Right atrium auricular region (tissue), 2 donors: ENCODE data around the gene NTRK3. TPM values are rescaled to one million over a fixed set of nuclear protein-coding genes. Genes with fewer than 3 reads are reported as not detected.

Source experiments
- DNase-seq: peaks from one replicate; pipeline ENCODE4 v3.0.0-alpha.2; 2019; ENCODE audit warnings: low spot score
- H3K27ac ChIP-seq, 2 donors: fragments of 200-600 bp; sonication (generic); 1 replicate in 1 of 2; 2 replicates in 1 of 2; pipeline ENCODE4 v1.5.1; 2016 to 2019
- H3K27me3 ChIP-seq, 2 donors: fragments of 200-600 bp; sonication (generic); one replicate each; pipeline versions ENCODE4 v1.5.1 to v1.6.0; 2017 to 2019
- H3K36me3 ChIP-seq: fragments of 200-600 bp; sonication (generic); one replicate; pipeline ENCODE4 v1.5.1; 2016
- H3K4me1 ChIP-seq, 2 donors: fragments of 200-600 bp; sonication (generic); one replicate each; pipeline versions ENCODE4 v1.5.1 to v1.6.0; 2017 to 2019
- H3K4me3 ChIP-seq, 2 donors: fragments of 200-600 bp; sonication (generic); 1 replicate in 1 of 2; 2 replicates in 1 of 2; pipeline ENCODE4 v1.5.1; 2017 to 2019; ENCODE audit warnings: mild to moderate bottlenecking in 1 of 2, moderate library complexity in 1 of 2
- H3K9me3 ChIP-seq, 2 donors: fragments of 200-600 bp; sonication (generic); one replicate each; pipeline ENCODE4 v1.5.1; 2019
- total RNA-seq, 2 donors: library from RNA; depleted of rRNA; stranded (reverse); fragments of >200 nt; gene quantifications; one replicate each; pipeline ENCODE4 v1.1.0, GENCODE V29; 2016
- TF ChIP-seq, protein P1 (sequence below), 2 donors: fragments of 200-600 bp; sonication (generic); IDR thresholded peaks; one replicate each; pipeline ENCODE4 v1.5.1; 2019; ENCODE audit warnings: antibody characterized with exemption in 2 of 2

Gene NTRK3
- total RNA-seq, 2 donors from 2014 or later: 1.5 to 4.5 TPM

DNA sequence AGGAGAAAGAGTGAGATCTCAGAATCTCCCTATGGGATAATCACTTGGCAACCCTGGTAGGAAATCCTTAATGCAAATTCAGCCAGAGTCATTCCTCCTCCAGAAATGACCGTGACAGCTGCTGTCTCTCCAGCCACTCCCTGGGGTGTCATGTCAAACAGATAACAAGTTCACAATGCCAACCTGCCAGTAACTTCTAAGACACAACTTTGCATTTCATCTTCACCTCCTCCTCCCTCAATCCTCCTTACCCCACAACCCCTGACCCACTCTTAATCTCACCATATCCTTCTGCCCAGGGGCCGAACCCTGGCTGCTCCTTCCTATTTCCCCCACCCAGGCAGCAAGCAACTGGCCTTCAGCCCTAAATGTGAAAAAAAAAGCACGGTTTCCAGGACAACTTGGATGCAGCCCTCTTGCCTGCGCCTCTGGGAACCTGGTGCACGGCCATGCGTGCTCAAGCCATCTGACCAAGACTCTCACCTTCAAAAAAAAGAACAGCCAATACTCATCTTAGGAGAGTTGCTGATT is 166.0 kb downstream of the NTRK3 start:
- H3K27ac ChIP-seq: no peak overlapping the region
- TF ChIP-seq, protein P1, sequence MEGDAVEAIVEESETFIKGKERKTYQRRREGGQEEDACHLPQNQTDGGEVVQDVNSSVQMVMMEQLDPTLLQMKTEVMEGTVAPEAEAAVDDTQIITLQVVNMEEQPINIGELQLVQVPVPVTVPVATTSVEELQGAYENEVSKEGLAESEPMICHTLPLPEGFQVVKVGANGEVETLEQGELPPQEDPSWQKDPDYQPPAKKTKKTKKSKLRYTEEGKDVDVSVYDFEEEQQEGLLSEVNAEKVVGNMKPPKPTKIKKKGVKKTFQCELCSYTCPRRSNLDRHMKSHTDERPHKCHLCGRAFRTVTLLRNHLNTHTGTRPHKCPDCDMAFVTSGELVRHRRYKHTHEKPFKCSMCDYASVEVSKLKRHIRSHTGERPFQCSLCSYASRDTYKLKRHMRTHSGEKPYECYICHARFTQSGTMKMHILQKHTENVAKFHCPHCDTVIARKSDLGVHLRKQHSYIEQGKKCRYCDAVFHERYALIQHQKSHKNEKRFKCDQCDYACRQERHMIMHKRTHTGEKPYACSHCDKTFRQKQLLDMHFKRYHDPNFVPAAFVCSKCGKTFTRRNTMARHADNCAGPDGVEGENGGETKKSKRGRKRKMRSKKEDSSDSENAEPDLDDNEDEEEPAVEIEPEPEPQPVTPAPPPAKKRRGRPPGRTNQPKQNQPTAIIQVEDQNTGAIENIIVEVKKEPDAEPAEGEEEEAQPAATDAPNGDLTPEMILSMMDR (IDR thresholded peaks at IDR 0.05): no peak

DNA sequence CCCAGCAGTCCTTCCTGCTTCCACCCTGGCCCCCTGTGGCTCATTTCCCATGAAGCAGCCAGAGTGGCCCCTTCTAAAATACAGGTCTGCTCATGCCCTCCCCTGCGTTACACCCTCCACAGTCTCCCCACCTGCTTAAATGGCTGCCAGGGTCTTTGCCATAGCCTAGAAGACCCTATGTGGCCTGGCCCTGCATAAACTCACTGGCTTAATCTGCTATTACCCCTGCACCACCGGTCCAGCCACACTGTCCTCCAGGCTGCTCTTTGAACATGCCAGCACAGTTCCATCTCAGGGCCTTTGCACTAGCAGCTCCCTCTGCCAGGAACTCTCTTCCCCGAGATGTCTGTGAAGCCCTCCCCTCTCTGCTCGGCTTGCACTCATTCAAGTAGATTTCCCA is 166.8 kb downstream of the NTRK3 start:
- no peaks in the 10 kb centered on the region for H3K27me3 ChIP-seq

More for the DNA sequence above, 166.0 kb downstream of the NTRK3 start:
- no peaks in the 10 kb centered on the region for H3K9me3 ChIP-seq
- no peak for DNase-seq
- no peak overlapping the region for H3K4me3 ChIP-seq
- H3K27me3 ChIP-seq: no peaks in the 10 kb centered on the region
- H3K36me3 ChIP-seq: no peaks in the 10 kb centered on the region
- H3K4me1 ChIP-seq: peaks cover 0 to 8% of the 10 kb centered on the region in 2 donors

DNA sequence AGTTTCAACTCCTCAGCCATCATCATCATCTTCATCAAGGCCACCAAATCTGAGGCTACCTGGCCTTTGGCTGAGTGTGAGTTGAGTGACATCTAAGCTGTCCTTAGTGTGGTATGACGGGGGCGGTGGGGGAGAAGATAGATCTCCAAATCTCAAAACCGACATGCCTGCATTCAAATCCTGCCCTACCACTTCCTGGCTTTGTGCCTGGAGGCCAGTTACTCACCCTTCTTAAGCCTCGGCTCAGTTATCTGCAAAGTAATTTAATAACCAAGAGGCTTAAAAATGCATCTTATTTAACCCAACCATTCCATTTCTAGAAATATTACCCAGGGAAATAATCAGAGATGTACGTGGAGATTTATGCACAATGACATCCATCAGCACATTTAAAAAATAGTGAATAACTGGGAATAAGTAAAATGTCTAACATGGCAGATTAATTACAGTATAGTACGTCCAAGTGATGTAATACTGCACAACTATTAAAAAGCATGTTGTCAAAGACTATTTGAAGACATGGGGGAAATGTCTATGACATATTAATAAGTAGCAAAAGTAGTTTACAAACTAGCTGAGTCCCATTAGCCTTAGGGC is 167.4 kb downstream of the NTRK3 start:
- no peaks in the 10 kb centered on the region for H3K9me3 ChIP-seq
- H3K27me3 ChIP-seq: no peaks in the 10 kb centered on the region
- H3K36me3 ChIP-seq: no peaks in the 10 kb centered on the region
- TF ChIP-seq, protein P1 (IDR thresholded peaks at IDR 0.05): no peak
- DNase-seq: no peak
- peaks cover 0 to 14% of the 10 kb centered on the region in 2 donors for H3K4me1 ChIP-seq
- no peak overlapping the region for H3K4me3 ChIP-seq
- H3K27ac ChIP-seq: no peak overlapping the region

More for the DNA sequence above, 166.8 kb downstream of the NTRK3 start:
- no peak overlapping the region for H3K27ac ChIP-seq
- TF ChIP-seq, protein P1 (IDR thresholded peaks at IDR 0.05): no peak
- H3K4me1 ChIP-seq: peaks cover 0 to 8% of the 10 kb centered on the region in 2 donors
- no peaks in the 10 kb centered on the region for H3K9me3 ChIP-seq
- H3K36me3 ChIP-seq: no peaks in the 10 kb centered on the region
- no peak overlapping the region for H3K4me3 ChIP-seq
- no peak for DNase-seq

DNA sequence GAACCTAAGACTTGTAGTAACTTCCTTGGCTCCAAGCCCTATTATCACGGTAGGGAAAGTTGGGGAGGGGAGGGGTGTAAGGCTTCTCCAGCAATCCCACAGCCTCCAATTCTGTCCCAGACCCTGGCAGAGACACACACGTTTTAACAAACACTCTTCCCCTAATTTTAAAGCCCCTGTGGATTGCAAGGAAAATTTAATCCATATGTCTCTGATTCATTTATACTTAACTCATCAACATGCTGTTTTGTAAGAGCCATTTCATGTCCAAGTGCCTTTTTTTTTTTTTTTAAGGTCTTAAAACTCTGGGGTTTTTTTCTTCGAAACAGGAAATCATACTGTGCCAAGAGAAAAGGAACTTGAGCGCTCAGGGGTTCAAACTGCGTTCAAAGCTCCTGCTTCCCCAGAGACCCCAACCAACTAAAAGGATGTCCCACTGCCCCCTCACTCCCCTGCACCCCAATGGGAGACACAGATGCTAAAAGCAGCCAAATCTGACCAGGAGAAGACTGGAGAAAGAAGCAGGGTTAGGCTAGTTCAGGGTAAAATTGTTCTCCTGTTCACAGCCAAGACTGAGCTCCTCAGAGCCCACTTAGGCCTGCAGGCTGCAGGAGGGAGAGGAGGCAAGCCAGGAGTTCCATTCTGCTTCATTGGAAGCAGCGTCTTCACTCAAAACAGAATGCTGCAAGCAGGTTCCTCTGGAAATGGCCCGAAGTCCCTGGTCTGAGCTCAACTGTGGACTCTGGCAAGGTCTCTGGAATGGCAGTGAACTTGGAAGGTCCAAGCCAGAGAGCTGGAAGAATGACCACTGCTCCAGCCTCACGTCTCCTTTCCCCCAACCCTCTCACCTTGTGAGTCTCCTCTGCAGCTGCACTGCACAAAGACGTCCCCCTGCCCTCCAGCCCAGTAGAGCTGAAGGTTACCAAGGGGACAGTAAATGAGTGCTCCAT is 172.5 kb downstream of the NTRK3 start:
- TF ChIP-seq, protein P1 (IDR thresholded peaks at IDR 0.05): no peak
- no peak overlapping the region for H3K27ac ChIP-seq
- H3K36me3 ChIP-seq: no peaks in the 10 kb centered on the region
- peaks cover 0 to 8% of the 10 kb centered on the region in 2 donors for H3K4me1 ChIP-seq
- no peak overlapping the region for H3K4me3 ChIP-seq
- no peak for DNase-seq
- no peaks in the 10 kb centered on the region for H3K27me3 ChIP-seq
- no peaks in the 10 kb centered on the region for H3K9me3 ChIP-seq

DNA sequence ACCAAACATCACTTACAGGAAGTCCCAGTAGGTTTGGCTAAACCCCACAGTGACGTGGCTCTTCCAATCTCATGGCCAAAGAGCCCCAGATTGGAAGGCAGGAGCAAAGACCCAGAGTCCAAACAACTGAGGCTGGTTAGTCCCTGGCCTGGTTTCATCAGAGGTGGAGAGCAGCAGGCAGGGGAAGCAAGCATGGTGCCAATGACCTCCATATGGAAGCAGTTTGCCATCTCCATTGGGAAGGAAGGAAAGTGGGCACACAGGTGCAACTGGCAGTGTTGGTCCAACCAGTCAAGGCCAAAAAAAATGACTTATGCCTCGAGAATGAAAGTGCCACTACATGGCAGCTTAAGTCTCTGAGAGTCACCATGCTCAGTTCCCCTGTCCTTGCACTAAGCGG is 175.9 kb downstream of the NTRK3 start:
- Histone ChIP-seq H3K36me3 (no peaks in the 10 kb centered on the region), H3K27me3 (no peaks in the 10 kb centered on the region), H3K4me1 (peaks cover 0 to 8% of the 10 kb centered on the region in 2 donors), H3K4me3 (no peak overlapping the region), H3K27ac (no peak overlapping the region), H3K9me3 (no peaks in the 10 kb centered on the region)
- TF ChIP-seq, protein P1 (IDR thresholded peaks at IDR 0.05): no peak
- DNase-seq: no peak
